Duodenal mucosa (tissue), 2 donors: ENCODE measurements around the gene CCDC90B.
"Not testable (repeated sequence)": the region's sequence is repeated elsewhere in the genome, so short reads cannot be mapped to it uniquely, and the experiment has no call there.

ENCODE experiments used
- H3K27ac ChIP-seq: one replicate; pipeline ENCODE4 v1.7.0; 2013; ENCODE audit warnings: low read depth, low read length
- H3K27me3 ChIP-seq, 2 donors: one replicate each; pipeline ENCODE4 v1.7.0; 2013; ENCODE audit warnings: low read length in 2 of 2, control low read depth in 1 of 2; ENCODE audit not compliant: insufficient read depth in 2 of 2, control insufficient read depth in 1 of 2
- H3K36me3 ChIP-seq, 2 donors: one replicate each; pipeline ENCODE4 v1.7.0; 2013; ENCODE audit warnings: low read length in 2 of 2, control low read depth in 1 of 2; ENCODE audit not compliant: insufficient read depth in 2 of 2, control insufficient read depth in 1 of 2
- H3K4me1 ChIP-seq, 2 donors: one replicate each; pipeline ENCODE4 v1.7.0; 2013; ENCODE audit warnings: low read length in 2 of 2, control low read depth in 1 of 2; ENCODE audit not compliant: insufficient read depth in 2 of 2, control insufficient read depth in 1 of 2
- H3K4me3 ChIP-seq, 2 donors: one replicate each; pipeline ENCODE4 v1.7.0; 2013; ENCODE audit warnings: low read length in 2 of 2, low read depth in 1 of 2
- H3K9ac ChIP-seq, 2 donors: one replicate each; pipeline ENCODE4 v1.7.0; 2013; ENCODE audit warnings: low read length in 2 of 2, low read depth in 1 of 2
- H3K9me3 ChIP-seq, 2 donors: one replicate each; pipeline ENCODE4 v1.7.0; 2013; ENCODE audit warnings: low read length in 2 of 2, control low read depth in 1 of 2; ENCODE audit not compliant: control insufficient read depth in 1 of 2

CCDC90B gene

GRCh38 chr11:83271734-83272133, 14.4 kb downstream of the CCDC90B start:
- H3K27ac ChIP-seq, H3K4me3 ChIP-seq, H3K9me3 ChIP-seq, H3K9ac ChIP-seq, H3K4me1 ChIP-seq, H3K27me3 ChIP-seq: not testable (repeated sequence)
- H3K36me3 ChIP-seq: peaks cover 6 to 42% of the 10 kb centered on the region in 2 donors

GRCh38 chr11:83269080-83269479, 17.1 kb downstream of the CCDC90B start:
- not testable (repeated sequence) for H3K9me3 ChIP-seq, H3K27ac ChIP-seq, H3K27me3 ChIP-seq, H3K4me3 ChIP-seq, H3K4me1 ChIP-seq, H3K9ac ChIP-seq
- peaks cover 6 to 36% of the 10 kb centered on the region in 2 donors for H3K36me3 ChIP-seq

GRCh38 chr11:83265331-83265730, 20.8 kb downstream of the CCDC90B start:
- H3K9ac ChIP-seq: no peak overlapping the region
- peaks cover 0 to 22% of the 10 kb centered on the region in 2 donors for H3K36me3 ChIP-seq
- H3K27me3 ChIP-seq: no peaks in the 10 kb centered on the region
- H3K27ac ChIP-seq: no peak overlapping the region
- no peak overlapping the region for H3K4me3 ChIP-seq
- H3K4me1 ChIP-seq: peaks cover 0 to 3% of the 10 kb centered on the region in 2 donors
- no peaks in the 10 kb centered on the region for H3K9me3 ChIP-seq

GRCh38 chr11:83259559-83259958, 26.6 kb downstream of the CCDC90B start:
- Histone ChIP-seq H3K4me1 (peaks cover 24 to 31% of the 10 kb centered on the region in 2 donors), H3K9me3 (no peaks in the 10 kb centered on the region), H3K27me3 (no peaks in the 10 kb centered on the region), H3K9ac (no peak overlapping the region), H3K27ac (no peak overlapping the region), H3K36me3 (peaks cover 0 to 24% of the 10 kb centered on the region in 2 donors), H3K4me3 (peak overlapping the region in 1 of 2 donors; percentile 9)

- peaks cover 0 to 19% of the 10 kb centered on the region in 2 donors for H3K36me3 ChIP-seq
Measured at GRCh38 chr11:83257761-83258168, 28.4 kb downstream of the CCDC90B start.

GRCh38 chr11:83256602-83257340, 29.4 kb downstream of the CCDC90B start:
- peaks cover 0 to 19% of the 10 kb centered on the region in 2 donors for H3K36me3 ChIP-seq
- H3K4me3 ChIP-seq: no peak overlapping the region
- no peak overlapping the region for H3K27ac ChIP-seq
- H3K9ac ChIP-seq: no peak overlapping the region
- no peaks in the 10 kb centered on the region for H3K9me3 ChIP-seq
- H3K4me1 ChIP-seq: peaks cover 24 to 31% of the 10 kb centered on the region in 2 donors
- no peaks in the 10 kb centered on the region for H3K27me3 ChIP-seq

More at GRCh38 chr11:83257761-83258168, 28.4 kb downstream of the CCDC90B start:
- H3K4me1 ChIP-seq: peaks cover 24 to 31% of the 10 kb centered on the region in 2 donors
- H3K9me3 ChIP-seq: no peaks in the 10 kb centered on the region
- no peak overlapping the region for H3K27ac ChIP-seq
- H3K9ac ChIP-seq: no peak overlapping the region
- no peaks in the 10 kb centered on the region for H3K27me3 ChIP-seq
- H3K4me3 ChIP-seq: peak overlapping the region in 1 of 2 donors; percentile 14

- Histone ChIP-seq H3K4me3 (no peak overlapping the region), H3K27ac (no peak overlapping the region), H3K4me1 (peaks cover 24 to 28% of the 10 kb centered on the region in 2 donors), H3K36me3 (peaks cover 0 to 19% of the 10 kb centered on the region in 2 donors), H3K9ac (no peak overlapping the region), H3K9me3 (no peaks in the 10 kb centered on the region), H3K27me3 (no peaks in the 10 kb centered on the region)
Measured at GRCh38 chr11:83255366-83255765, 30.8 kb downstream of the CCDC90B start.

- Histone ChIP-seq H3K9me3 (no peaks in the 10 kb centered on the region), H3K4me1 (peaks cover 14 to 17% of the 10 kb centered on the region in 2 donors), H3K27me3 (no peaks in the 10 kb centered on the region), H3K4me3 (no peak overlapping the region), H3K27ac (no peak overlapping the region), H3K36me3 (peaks cover 0 to 4% of the 10 kb centered on the region in 2 donors), H3K9ac (no peak overlapping the region)
Measured at GRCh38 chr11:83252941-83253340, 33.2 kb downstream of the CCDC90B start.

GRCh38 chr11:83252266-83252665, 33.9 kb downstream of the CCDC90B start:
- Histone ChIP-seq H3K27ac (no peak overlapping the region), H3K36me3 (no peaks in the 10 kb centered on the region), H3K9me3 (no peaks in the 10 kb centered on the region), H3K4me3 (no peak overlapping the region), H3K9ac (no peak overlapping the region), H3K27me3 (no peaks in the 10 kb centered on the region), H3K4me1 (peaks cover 10 to 11% of the 10 kb centered on the region in 2 donors)

GRCh38 chr11:83249972-83250593, 36.1 kb downstream of the CCDC90B start:
- Histone ChIP-seq H3K9ac (no peak overlapping the region), H3K4me1 (no peaks in the 10 kb centered on the region), H3K9me3 (no peaks in the 10 kb centered on the region), H3K27me3 (no peaks in the 10 kb centered on the region), H3K27ac (no peak overlapping the region), H3K4me3 (no peak overlapping the region), H3K36me3 (no peaks in the 10 kb centered on the region)
